KMS-11 (cell line): ENCODE results near the gene UCN2.

ENCODE experiments used
- H2AFZ ChIP-seq: fragments of 200-600 bp; sonication (generic); 2 replicates; pipeline ENCODE4 v1.6.1; 2016; ENCODE audit warnings: antibody characterized with exemption, mixed run types, low read depth
- H3K27ac ChIP-seq: fragments of 200-600 bp; sonication (generic); 2 replicates; pipeline ENCODE4 v1.6.1; 2016; ENCODE audit warnings: mild to moderate bottlenecking, mixed run types
- H3K27me3 ChIP-seq: fragments of 200-600 bp; sonication (generic); 2 replicates; pipeline ENCODE4 v1.6.1; 2017; ENCODE audit warnings: mild to moderate bottlenecking, low read depth, mixed run types, moderate library complexity; ENCODE audit not compliant: insufficient read depth
- H3K36me3 ChIP-seq: fragments of 200-600 bp; sonication (generic); 2 replicates; pipeline ENCODE4 v1.6.1; 2017; ENCODE audit warnings: mild to moderate bottlenecking, mixed run types; ENCODE audit not compliant: insufficient read depth
- H3K4me1 ChIP-seq: fragments of 200-600 bp; sonication (generic); 2 replicates; pipeline ENCODE4 v1.6.1; 2016; ENCODE audit warnings: mild to moderate bottlenecking, low read depth, mixed run types; ENCODE audit not compliant: poor library complexity, severe bottlenecking
- H3K4me2 ChIP-seq: fragments of 200-600 bp; sonication (generic); 2 replicates; pipeline ENCODE4 v1.7.0; 2016; ENCODE audit warnings: mild to moderate bottlenecking, mixed run types
- H3K4me3 ChIP-seq: fragments of 200-600 bp; sonication (generic); IDR thresholded peaks from 2 replicates; pipeline ENCODE4 v1.6.1; 2017; ENCODE audit warnings: low read depth, low read length, mixed read lengths; ENCODE audit not compliant: insufficient read depth
- H3K79me2 ChIP-seq: fragments of 200-600 bp; sonication (generic); 2 replicates; pipeline ENCODE4 v1.6.1; 2016; ENCODE audit warnings: low read depth, mixed run types; ENCODE audit not compliant: insufficient read depth
- H3K9ac ChIP-seq: fragments of 200-600 bp; sonication (generic); 2 replicates; pipeline ENCODE4 v1.6.1; 2016; ENCODE audit warnings: mild to moderate bottlenecking, mixed run types
- H4K20me1 ChIP-seq: fragments of 200-600 bp; sonication (generic); 2 replicates; pipeline ENCODE4 v1.6.1; 2016; ENCODE audit warnings: mild to moderate bottlenecking, mixed run types; ENCODE audit not compliant: insufficient read depth
- CTCF ChIP-seq: fragments of 200-600 bp; sonication (generic); conservative IDR thresholded peaks from 2 replicates; pipeline ENCODE4 v1.6.1; 2017; ENCODE audit warnings: low read depth, mild to moderate bottlenecking, antibody characterized with exemption, low read length, moderate library complexity, mixed read lengths

UCN2 gene

GRCh38 chr3:48536785-48537184, 26.8 kb downstream of the UCN2 start:
- Histone ChIP-seq H3K4me2 (no peak overlapping the region), H3K27ac (no peak overlapping the region), H3K9ac (no peak overlapping the region), H3K36me3 (no peaks in the 10 kb centered on the region), H2AFZ (no peak overlapping the region), H3K4me1 (no peaks in the 10 kb centered on the region), H3K4me3 (no peak overlapping the region), H3K79me2 (no peaks in the 10 kb centered on the region), H3K27me3 (no peaks in the 10 kb centered on the region), H4K20me1 (no peaks in the 10 kb centered on the region)
- TF ChIP-seq CTCF = no peak

DNA sequence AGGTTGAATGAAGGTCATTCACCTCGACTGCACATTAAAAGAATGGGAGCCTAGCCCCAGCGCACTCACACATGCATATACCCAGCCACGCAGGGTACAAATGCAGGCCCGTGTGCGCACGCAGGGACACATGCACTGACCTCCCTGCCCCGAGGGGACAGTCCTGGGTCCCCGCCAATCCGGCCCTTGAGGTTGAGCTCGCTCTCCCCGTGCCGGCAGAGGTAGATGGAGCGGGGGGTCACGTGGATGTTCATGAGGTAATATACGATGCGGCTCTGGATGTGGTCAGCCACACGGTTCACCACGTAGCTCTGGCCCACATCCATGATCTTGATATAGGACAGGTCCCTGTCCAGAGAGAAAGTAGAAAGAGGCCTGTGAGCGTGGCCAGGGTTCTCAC, 27.5 kb downstream of the UCN2 start:
- H3K4me2 ChIP-seq = no peak overlapping the region

GRCh38 chr3:48535578-48535977, 28.0 kb downstream of the UCN2 start:
- Histone ChIP-seq H3K4me1 (no peaks in the 10 kb centered on the region), H3K79me2 (no peaks in the 10 kb centered on the region), H3K36me3 (no peaks in the 10 kb centered on the region), H3K4me2 (no peak overlapping the region), H4K20me1 (no peaks in the 10 kb centered on the region), H3K4me3 (no peak overlapping the region), H3K27ac (no peak overlapping the region), H3K9ac (no peak overlapping the region), H3K27me3 (no peaks in the 10 kb centered on the region), H2AFZ (no peak overlapping the region)
- no peak for TF ChIP-seq CTCF

More for the DNA sequence above, 27.5 kb downstream of the UCN2 start:
- H3K27ac ChIP-seq = no peak overlapping the region
- no peaks in the 10 kb centered on the region for H4K20me1 ChIP-seq
- H3K27me3 ChIP-seq = no peaks in the 10 kb centered on the region
- no peak overlapping the region for H3K9ac ChIP-seq
- no peak for TF ChIP-seq CTCF
- H3K36me3 ChIP-seq = no peaks in the 10 kb centered on the region
- no peaks in the 10 kb centered on the region for H3K79me2 ChIP-seq
- H3K4me1 ChIP-seq = no peaks in the 10 kb centered on the region
- no peak overlapping the region for H3K4me3 ChIP-seq
- no peak overlapping the region for H2AFZ ChIP-seq

DNA sequence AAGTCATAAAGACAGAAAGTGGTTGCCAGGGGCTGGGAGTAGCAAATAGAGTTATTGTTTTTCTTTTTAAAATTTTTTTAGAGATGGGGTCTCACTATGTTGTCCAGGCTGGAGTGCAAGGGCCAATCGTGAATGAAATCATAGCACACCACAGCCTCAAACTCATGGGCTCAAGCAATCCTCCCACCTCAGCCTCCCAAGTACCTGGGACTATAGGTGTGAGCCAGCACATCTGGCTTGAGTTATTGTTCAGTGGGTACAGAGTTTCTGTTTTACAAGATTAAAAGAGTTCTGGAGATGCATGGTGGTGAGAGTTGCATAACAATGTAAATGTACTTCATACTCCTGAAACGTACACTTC, 30.6 kb downstream of the UCN2 start:
- no peak overlapping the region for H3K4me2 ChIP-seq
- no peaks in the 10 kb centered on the region for H3K27me3 ChIP-seq
- no peak for TF ChIP-seq CTCF
- no peaks in the 10 kb centered on the region for H4K20me1 ChIP-seq
- no peaks in the 10 kb centered on the region for H3K36me3 ChIP-seq
- no peak overlapping the region for H3K4me3 ChIP-seq
- H3K27ac ChIP-seq = no peak overlapping the region
- H3K79me2 ChIP-seq = no peaks in the 10 kb centered on the region
- H3K9ac ChIP-seq = no peak overlapping the region
- no peak overlapping the region for H2AFZ ChIP-seq
- H3K4me1 ChIP-seq = no peaks in the 10 kb centered on the region
